ENCODE measurements around the gene DAO. TPM values are rescaled to one million over a fixed set of nuclear protein-coding genes. Genes with fewer than 3 reads are reported as not detected.

DAO gene
- total RNA-seq, 1 experiment from 2014 or later = not detected

GRCh38 chr12:108935159-108935763, 55.4 kb downstream of the DAO start:
- no peak overlapping the region for H3K4me2 ChIP-seq
- DNase-seq = no peak
- no peaks in the 10 kb centered on the region for H3K36me3 ChIP-seq (ENCODE audit: low read depth)
- no peak overlapping the region for H3K27ac ChIP-seq
- POLR2A ChIA-PET (ENCODE audit: unreplicated experiment) = no interaction called here
- H3K9me3 ChIP-seq (ENCODE audit: insufficient read depth, low read depth) = no peaks in the 10 kb centered on the region
- H3K4me1 ChIP-seq (replicated peaks; ENCODE audit: insufficient read depth) = no peaks in the 10 kb centered on the region
- H3K9me2 ChIP-seq (ENCODE audit: insufficient read depth) = no peaks in the 10 kb centered on the region
- H3K4me3 ChIP-seq = no peak overlapping the region
- H2AFZ ChIP-seq = no peak overlapping the region
- no TSS peak for BruUV-seq (replicated peaks)
- CTCF ChIA-PET = no interaction called here
- intact Hi-C loops (cut with micrococcal nuclease; ENCODE audit: unreplicated experiment) = no loop called here
- H3K79me2 ChIP-seq (ENCODE audit: low read depth) = no peaks in the 10 kb centered on the region
- no peak for TF ChIP-seq EZH2 (IDR thresholded peaks at IDR 0.05; ENCODE audit: low read depth)
- no peak for TF ChIP-seq CTCF (conservative IDR thresholded peaks at IDR 0.05)
- no peaks in the 10 kb centered on the region for H4K20me1 ChIP-seq (ENCODE audit: insufficient read depth)
- H3K27me3 ChIP-seq (ENCODE audit: insufficient read depth, low read depth) = peaks cover 25% of the 10 kb centered on the region
- no peaks in the 10 kb centered on the region for H3F3A ChIP-seq (ENCODE audit: insufficient read depth, low read depth)

GRCh38 chr12:108938247-108938924, 58.5 kb downstream of the DAO start:
- H3K9me2 ChIP-seq (ENCODE audit: insufficient read depth) = no peaks in the 10 kb centered on the region
- no peak for DNase-seq
- no peaks in the 10 kb centered on the region for H3K79me2 ChIP-seq (ENCODE audit: low read depth)
- H3K9me3 ChIP-seq (ENCODE audit: insufficient read depth, low read depth) = no peaks in the 10 kb centered on the region
- TF ChIP-seq CTCF (conservative IDR thresholded peaks at IDR 0.05) (no peak), EZH2 (IDR thresholded peaks at IDR 0.05; ENCODE audit: low read depth) (no peak)
- no TSS peak for BruUV-seq (replicated peaks)
- no peak overlapping the region for H3K27ac ChIP-seq
- no peaks in the 10 kb centered on the region for H3F3A ChIP-seq (ENCODE audit: insufficient read depth, low read depth)
- no peak overlapping the region for H2AFZ ChIP-seq
- no peak overlapping the region for H3K4me2 ChIP-seq
- H3K36me3 ChIP-seq (ENCODE audit: low read depth) = no peaks in the 10 kb centered on the region
- ChIA-PET CTCF (no interaction called here), POLR2A (ENCODE audit: unreplicated experiment) (no interaction called here)
- H3K27me3 ChIP-seq (ENCODE audit: insufficient read depth, low read depth) = peaks cover 25% of the 10 kb centered on the region
- no peaks in the 10 kb centered on the region for H4K20me1 ChIP-seq (ENCODE audit: insufficient read depth)
- H3K4me1 ChIP-seq (replicated peaks; ENCODE audit: insufficient read depth) = no peaks in the 10 kb centered on the region
- H3K4me3 ChIP-seq = no peak overlapping the region
- intact Hi-C loops (cut with micrococcal nuclease; ENCODE audit: unreplicated experiment) = no loop called here

- peaks cover 25% of the 10 kb centered on the region for H3K27me3 ChIP-seq (ENCODE audit: insufficient read depth, low read depth)
- POLR2A ChIA-PET (ENCODE audit: unreplicated experiment) = interaction anchor here (0.6 kb wide), 1 partner anchor 8 kb away, joined by 9 read pairs; no protein-coding TSS in a partner anchor
- no peak overlapping the region for H3K4me3 ChIP-seq
- intact Hi-C loops (cut with micrococcal nuclease; ENCODE audit: unreplicated experiment) = no loop called here
- no peak overlapping the region for H3K27ac ChIP-seq
- H3K79me2 ChIP-seq (ENCODE audit: low read depth) = no peaks in the 10 kb centered on the region
- H3K4me1 ChIP-seq (replicated peaks; ENCODE audit: insufficient read depth) = no peaks in the 10 kb centered on the region
- no peaks in the 10 kb centered on the region for H3F3A ChIP-seq (ENCODE audit: insufficient read depth, low read depth)
- TF ChIP-seq CTCF (conservative IDR thresholded peaks at IDR 0.05) (no peak), EZH2 (IDR thresholded peaks at IDR 0.05; ENCODE audit: low read depth) (no peak)
- no peak overlapping the region for H3K4me2 ChIP-seq
- H3K9me3 ChIP-seq (ENCODE audit: insufficient read depth, low read depth) = no peaks in the 10 kb centered on the region
- DNase-seq = peak in 1 of 2 experiments; percentile 64
- BruUV-seq (replicated peaks) = no TSS peak
- H3K9me2 ChIP-seq (ENCODE audit: insufficient read depth) = no peaks in the 10 kb centered on the region
- CTCF ChIA-PET = no interaction called here
- no peaks in the 10 kb centered on the region for H4K20me1 ChIP-seq (ENCODE audit: insufficient read depth)
- H2AFZ ChIP-seq = no peak overlapping the region
- no peaks in the 10 kb centered on the region for H3K36me3 ChIP-seq (ENCODE audit: low read depth)
These were observed 59.7 kb downstream of the DAO start for GRCh38 chr12:108939594-108939993.

Measured in PC-9 (cell line).